Fibroblast of peridontal ligament (primary cell): ENCODE data around the gene SLC8A3.
A peak's percentile ranks its signal among the peaks of the same experiment; 100 is the strongest.

ENCODE experiments used
- DNase-seq: peaks from one replicate; pipeline ENCODE4 v3.0.0-alpha.2; 2010; ENCODE audit errors: extremely low read depth

The SLC8A3 gene

DNA sequence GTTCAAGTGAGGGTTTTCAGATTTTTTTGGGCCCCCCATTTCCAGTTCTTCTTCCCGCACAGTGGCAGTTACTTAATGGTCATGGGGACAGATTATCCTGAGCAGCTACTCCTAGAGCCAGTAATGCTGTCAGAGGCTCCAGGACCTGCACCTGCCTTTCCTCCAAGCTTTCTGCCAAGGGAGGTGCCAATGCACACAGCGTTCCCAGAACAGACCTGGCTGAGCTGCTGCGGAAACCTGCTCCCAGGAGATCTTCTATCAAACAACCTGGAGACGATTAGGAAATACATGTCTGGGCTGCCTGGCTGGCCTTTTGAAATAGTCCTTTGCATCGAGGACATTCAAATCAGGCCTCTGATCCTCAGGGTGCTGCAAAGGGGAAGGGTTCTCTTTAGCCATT, 120.9 kb downstream of the SLC8A3 start:
- DNase-seq, result no peak

DNA sequence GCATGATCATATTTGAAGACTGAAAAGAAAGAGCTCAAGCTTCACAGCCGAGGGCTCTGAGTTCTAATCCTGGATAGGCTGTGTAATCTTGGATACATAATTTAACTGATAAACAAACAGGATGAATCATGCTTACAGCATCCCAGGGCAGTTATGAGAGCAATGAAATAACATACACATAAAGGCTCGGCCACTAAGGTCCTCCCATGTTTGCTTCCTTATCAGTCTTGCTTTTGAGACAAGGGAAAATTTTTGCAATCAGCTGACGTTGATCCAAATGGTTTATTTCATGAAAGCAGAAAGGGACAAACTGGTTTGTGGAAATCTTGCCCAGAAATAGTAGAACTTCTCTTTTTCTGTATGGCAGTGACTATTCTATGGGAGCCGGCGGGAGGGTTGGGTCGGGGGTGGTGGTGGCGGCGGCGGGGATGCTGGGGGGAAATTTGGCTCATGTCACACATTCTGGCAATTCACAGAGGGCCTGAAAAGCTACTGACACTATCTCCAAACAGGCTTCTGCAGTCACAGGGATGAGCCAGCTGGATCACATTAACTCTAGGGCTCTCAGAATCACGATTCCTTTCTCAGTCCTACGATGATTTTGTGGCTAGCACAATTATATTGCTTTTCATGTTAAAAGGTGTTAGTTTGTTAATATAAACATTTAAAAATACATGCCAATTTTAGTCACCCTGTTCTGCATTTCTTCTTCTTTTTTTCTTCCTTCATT, 124.5 kb downstream of the SLC8A3 start:
- no peak for DNase-seq

DNA sequence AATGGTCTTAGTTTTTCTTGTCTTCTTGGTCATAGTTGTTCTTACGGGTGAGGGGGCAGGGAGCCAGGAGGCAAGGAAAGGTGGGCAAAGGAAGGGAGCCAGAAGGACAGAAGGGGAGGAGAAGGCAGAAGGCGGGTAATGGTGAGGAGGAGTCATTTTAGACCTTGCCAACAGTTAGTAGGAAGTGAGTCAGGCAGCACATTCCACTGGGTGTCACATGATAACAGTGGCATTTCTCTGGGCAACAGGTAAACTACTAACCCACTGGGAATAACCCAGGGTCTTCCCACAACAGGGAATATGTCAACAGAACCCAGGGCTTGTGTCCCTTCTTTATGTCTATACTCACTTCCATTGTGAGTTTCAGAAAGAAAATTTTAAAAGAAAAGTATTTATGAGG, 127.6 kb downstream of the SLC8A3 start:
- DNase-seq, result no peak

DNA sequence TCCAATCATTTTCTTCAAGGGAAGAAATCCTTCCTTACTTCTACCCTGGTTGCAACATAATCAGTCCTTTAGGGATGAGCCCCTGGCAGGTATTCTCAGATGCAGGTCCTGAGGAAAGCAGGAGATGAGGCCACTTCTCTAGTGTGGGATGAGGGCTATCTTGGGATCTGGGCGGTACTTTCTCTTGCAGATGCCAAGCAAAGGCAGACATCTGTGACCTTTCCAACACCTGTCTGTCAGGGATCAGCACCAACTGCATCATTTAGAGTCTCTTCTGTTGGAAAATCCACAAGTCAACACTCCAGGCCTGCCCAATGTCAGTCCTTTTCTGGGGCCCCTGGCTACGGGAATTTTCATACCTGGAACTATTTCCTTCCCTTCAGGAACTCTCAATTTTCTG, 129.2 kb downstream of the SLC8A3 start:
- no peak for DNase-seq

DNA sequence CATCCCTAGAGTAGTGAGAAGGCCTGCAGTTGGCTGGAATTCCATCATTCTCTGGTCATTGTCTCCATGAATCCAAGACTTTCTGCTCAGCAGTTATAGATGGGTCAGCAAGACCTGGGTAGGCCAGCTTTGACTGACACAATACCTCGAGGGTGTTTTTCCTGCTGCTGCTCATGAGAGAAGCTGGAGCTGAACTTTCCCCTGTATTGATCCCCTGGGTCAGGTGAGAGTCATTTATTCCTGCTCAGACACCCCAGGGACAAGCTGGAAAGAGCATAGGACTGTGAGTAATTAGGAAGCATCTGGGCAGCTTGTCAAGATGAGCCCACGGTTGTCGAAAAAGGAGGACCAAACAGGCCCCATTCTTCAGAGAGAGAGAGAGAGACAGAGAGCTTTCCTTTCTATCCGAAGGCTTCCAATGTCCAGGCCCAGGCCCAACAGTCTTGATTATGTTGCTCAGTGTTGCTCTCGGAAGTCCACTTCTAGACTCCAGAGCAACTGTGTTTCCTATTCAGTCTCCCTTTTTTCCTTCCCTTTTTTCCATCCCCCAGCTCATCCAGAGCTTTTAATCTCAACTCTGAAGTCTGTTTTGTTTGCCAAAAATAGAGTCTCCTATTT, 131.1 kb downstream of the SLC8A3 start:
- no peak for DNase-seq

DNA sequence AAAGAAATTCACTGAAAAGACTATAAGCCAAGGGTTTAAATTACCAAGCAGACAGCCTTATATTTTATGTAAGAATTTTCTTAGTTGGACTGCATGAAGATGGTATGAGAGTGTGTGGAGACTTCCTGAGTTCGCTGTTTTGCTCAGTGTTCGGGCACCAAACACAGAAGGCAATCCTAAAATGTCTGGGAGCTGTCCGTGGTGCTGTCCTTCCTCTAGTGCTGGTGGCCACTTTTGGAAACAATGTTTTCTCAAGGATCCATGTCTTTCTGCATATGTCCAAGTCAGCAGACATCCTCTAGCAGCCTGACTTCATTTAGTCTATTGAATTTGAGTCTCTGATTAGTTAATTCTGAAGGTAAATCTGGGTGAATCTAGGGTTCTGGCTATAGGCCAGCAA, 135.8 kb downstream of the SLC8A3 start:
- DNase-seq, result peak; percentile 16

DNA sequence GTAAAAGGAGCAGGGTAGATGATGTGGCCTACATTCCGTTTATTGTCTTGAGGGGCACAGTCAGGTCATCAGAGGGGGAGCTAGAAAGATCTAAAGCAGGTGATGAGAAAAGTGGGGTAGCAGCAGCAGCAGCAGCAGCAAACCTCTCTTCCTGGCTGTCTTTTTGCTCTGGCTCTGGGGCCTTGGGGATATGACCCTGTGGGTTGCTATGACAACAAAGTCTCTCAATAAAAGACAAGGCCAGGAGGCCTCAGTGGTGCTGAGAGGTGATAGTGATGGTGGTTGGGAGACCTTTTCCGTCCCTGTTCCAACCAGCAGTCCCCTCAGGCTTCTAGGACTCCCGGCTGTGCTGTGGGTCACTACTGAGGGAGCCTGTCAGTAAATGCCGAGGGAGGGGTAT, 138.6 kb downstream of the SLC8A3 start:
- no peak for DNase-seq

DNA sequence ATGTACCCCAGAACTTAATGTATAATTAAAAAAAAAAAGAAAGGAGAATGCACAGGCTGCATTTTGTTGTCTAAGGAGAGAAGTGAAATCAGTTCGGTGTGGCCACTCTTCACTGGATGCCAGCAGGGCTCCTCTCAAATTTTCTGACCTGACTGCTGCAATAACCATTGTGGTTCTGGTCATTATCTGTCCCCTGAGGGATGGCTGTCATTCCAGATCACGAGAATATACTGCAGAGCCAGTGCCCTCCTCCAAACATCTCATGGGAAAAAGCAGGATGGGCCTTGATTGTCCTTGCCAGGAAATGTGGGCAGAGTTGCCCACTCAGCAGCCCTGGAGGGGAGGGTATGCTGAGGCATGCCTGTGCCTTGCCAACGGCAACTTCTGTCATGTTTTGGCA, 139.1 kb downstream of the SLC8A3 start:
- no peak for DNase-seq

DNA sequence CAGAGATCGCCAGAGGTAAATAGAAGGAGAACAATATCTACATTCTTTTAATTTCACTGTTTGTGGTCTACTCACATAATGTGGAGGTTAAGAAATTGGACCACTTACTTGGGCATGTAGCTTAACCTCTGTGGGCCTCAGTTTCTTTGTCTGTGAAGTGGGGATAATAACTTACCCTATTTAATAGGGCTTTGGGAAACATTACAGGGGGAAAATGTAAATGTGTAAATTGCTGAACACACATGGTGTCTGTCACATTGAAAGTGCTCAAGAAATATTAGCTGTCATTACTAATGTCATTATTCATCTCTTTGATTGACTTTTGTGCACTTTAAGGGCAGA, 140.5 kb downstream of the SLC8A3 start:
- DNase-seq, result no peak

DNA sequence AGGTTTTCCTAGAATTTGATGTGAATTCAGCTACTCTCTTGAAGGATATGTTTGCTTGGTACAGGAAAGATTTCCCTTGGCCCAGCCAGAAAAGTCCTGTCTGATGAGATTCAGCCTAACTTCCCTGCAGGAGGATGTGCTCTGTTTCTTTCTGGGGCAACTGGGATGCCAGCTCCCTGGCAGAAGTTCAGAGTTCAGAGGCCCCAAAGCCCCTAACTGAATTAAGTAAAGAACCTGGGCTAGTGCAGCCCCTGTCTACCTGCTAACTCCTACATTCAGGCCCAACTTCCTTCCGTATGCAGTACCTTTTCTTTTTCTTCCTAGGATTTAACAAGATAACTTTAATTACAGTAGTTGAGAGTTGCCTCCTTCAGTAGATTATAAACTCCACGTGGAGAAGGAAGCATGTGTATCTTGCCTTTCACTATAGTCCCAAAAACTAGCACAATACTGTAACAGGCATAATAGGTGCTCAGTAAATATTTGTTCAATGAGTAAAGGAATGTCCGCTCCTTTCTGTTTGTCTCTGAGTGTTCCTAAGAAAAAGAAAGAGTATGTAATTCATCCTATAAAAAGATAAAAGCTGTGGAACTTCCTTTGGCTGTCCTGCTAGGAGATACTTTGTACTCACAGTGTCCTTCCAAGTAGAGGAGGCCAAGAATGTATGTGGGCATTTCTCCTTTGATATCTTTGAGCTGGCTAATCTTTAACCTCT, 141.0 kb downstream of the SLC8A3 start:
- DNase-seq, result no peak

DNA sequence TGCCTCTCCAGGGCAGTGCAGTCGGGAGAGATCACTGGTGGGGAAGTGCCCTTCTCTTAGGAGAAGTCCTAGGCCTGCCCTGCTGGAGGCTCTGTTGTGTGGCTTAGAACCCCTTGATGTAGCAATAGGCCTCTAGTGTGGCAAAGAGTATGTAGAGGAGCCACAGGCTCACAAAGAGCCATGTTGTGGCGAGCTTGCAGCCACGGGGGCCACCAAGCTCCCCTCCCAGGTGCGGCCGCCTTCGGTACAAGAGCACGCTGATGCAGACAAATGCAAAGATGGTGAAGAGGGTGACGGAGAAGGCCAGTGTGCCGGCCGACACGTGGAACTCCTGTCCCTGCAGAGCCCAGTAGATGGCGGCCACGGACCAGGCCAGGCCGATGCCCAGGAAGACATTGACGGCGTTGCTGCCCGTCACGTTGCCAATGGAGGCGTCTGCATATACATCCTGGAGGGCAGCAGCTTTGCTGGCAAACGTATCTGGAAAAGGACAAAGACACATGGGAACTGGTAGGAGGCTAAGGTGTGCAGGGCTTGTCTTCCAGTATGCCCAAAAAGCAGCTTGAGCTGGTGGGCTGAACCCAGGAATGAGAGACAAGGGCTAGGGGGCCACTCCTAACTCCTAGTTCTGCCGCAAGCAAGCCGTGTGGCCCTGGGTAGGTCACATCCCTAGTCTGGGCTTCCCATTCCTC, 142.8 kb downstream of the SLC8A3 start:
- DNase-seq, result peak; percentile 12

DNA sequence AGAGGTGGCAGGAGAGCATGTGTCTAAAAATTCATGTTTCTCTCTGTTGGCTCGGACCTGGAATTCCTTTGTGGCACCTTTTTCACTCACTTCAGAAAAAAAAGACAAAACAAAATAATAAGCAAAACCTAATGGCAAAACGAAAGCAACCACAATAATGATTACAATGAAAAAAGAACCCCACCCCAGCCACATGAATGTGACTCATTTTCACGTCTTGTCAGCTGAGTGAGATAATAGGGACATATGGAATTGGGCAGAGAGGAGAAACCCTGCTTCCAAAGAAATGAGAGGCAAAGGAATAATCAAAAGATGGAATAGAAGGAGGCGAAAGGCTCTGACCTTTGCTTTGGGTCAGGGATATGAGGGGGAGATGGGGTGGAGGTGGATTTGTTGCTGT, 143.4 kb downstream of the SLC8A3 start:
- no peak for DNase-seq

DNA sequence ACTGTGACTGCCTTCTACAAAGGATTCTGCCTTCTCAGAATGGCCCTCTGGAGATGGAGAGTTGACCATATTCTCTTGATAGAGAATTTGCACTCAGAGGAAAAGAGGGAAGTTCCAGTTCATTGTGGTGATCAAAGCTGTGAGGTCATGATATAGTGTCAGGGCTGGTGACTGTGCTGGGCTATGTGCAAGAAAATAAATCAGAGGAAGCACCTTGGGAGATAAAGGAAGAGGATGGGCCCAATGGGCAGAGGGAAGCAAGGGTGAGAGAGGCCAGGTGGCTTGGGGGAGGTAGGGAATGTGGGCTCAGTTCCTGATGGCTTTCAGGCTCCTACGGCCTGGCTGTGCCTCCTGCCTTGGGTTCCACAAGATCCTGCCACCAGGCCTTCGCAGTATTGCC, 145.8 kb downstream of the SLC8A3 start:
- DNase-seq, result no peak

DNA sequence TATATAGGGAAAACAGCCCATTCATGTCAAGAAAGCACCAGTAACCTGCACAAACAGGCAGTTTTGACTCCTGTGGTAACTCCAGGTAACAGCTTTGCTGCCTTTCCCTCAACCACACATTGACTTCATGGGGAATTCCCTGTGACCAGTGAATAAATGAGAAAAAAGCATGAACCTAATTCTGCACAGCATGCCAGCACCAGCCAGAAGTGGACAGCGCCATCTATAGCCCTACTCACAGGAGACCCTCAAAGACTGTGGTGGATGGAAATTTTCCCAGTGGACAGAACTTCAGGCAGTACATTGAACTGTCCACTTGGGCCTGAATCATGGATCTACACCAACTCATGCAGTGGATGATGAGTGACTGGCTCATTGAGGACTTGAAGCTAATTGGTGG, 152.1 kb downstream of the SLC8A3 start:
- no peak for DNase-seq

DNA sequence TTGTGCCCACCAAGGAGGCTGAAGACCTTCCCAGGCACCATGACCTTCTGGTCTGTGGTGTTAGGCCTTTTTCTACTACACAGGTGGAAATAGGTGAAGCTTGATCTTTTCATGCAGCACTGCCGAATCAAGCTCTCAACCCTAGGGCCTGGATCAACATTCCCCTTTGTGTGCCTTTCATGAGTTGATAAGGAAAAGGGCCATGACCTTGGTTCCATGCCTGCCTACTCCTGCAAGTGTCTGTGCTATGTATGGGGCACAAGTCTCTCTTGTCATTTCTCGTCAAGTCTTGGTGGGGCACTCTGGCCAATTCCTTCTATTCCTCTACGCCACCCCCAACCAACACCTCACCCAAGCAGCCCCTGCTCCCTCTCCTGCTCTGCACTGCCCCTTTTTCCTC, 154.5 kb downstream of the SLC8A3 start:
- no peak for DNase-seq

DNA sequence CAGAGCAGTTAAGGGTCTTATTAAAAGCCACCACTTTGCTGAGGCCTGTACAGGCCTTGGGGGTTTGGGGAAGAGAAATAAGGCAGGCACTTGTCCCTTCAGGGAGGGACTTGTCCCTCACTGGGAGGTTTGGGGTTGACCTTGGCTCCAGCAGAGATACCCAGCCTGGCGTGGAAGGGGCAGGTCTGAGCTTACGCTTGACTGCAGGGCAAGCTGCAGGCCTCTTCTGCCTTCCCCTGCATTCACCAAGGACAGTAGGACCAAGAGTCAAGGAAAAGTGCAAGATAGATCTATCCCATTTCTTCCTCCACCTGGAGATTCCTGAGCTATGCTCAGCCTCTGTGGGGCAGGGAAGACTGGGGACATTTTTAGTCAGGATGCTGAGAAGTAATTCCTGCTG, 155.2 kb downstream of the SLC8A3 start:
- no peak for DNase-seq

DNA sequence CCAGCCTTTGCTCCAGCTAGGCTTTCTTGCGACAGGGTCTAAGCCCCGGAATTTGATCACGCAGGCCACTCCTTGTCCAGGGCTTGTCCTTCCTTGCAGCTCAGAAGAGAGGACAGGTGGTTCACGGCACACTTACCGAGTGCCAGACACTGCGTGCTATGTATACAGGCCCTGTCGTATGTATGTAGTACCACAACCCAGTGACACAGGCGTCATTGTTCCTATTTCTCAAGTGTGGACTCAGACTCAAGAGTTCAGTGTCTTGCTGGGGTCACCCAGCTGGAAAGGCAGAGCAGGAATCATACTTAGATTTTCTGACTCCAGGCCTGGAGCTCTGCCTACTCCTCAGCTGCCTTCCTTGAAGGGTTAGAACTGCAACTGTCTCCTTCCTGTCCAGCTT, 155.6 kb downstream of the SLC8A3 start:
- DNase-seq, result no peak

DNA sequence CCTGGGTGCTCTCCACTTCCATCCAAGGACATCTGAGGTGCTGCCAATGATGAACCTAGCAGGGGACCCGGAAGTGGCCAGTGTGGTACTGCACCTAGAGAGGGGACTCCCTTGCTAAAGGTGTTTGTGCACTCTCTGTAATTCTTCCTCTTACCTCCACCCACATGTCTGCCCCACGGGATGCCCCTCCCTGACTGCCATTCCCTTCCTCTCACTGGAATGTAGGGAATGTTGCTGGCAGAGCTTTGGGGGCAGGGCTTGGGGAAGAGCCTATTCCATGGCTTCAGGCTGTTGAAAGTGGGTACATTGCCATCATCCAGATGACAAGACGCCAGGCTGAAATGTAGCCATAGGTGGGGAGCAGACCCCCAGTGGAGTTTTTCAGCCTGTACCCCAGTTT, 156.3 kb downstream of the SLC8A3 start:
- no peak for DNase-seq

DNA sequence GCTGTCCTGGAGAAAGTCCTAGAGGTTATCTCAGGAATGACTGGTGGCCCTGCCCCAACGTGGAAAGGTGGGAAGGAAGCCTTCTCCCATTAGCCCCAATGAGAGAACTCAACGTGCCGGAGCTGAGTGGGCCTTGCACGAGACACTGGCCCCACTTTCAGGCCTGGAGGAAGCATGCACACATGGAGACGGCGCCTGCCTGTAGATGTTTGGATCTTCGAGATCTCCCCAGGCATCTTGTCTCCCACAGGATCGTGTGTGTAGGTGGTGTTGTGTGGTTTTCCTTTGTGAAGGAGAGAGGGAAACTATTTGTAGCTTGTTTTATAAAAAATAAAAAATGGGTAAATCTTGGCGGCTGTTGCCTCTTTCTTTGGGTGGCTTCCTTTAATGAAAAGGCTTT, 156.7 kb downstream of the SLC8A3 start:
- DNase-seq, result no peak

DNA sequence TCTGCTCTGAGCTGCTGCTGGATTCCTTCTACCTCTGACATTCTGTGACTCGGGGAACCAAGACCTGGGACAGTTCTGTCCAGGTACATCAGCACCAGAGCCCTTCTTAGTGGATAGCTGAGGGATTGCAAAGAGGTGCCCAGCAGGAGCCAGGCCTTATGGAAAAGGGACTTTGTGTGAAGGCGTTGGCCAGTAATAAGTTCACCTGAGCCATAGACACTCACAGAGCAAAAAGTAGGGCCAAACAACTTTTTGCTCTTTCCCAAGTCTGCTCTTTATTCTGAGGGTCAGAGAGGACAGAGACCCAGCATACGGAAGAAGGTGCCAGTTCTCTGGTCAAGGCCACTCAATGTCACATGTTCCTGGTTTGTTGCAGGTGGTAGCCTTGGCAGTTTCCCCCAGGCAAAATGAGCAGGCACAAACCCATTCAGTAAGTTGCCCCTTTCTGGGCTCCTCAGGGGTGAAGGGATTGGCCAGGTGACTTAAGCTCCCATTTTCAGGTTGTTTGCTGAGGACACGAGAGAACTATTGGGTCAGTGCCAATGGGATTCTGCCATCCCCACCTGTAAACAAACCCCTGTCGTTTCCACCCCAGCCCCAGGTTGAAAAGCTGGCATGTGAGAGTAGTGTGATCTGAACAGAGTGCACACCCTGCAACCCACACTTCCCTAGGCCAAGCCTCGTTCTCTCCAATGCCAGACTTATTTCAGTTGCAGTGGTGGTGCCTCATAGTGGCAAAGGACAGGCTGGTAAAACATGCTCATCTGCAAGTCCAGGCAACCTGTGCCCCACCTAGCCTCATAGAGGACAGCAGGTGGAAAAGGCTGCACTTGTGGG, 159.2 kb downstream of the SLC8A3 start:
- no peak for DNase-seq

DNA sequence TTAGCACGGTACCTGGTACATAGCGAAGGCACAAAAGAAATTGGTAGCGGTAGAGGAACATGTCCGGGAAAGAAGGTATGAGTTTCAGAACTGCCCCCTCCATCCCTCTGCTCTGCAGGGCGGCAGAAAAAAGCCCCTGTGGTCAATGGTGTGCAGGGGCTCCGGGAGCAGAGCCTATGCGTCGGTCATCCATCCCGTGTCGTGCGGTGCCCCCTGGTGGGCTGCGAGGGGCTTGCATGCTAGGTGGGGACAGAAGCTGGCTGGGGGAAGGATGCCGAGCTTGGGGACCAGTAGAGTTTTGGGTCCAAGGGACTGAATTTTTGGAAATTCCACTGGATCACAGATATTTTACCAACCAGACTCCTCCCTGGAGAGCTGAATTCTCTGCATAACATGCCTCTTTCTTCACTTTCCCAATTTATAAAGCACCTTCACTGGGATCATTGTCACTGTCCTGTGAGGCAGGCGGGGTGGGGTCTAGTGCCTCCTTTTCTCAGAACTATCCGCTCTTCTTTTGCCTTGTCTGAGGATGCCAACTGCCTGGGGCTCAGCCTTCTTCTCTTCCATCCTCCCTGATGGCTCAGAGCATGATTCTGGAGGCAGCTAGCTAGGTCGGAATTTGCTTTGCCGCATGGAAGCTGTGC, 160.8 kb downstream of the SLC8A3 start:
- DNase-seq, result peak; percentile 16
